Keratinocyte (primary cell): ENCODE measurements around the gene CRADD.

Experiments
- EZH2 ChIP-seq: IDR thresholded peaks from one replicate; pipeline ENCODE4 v1.6.1; 2012; ENCODE audit warnings: inconsistent platforms, mild to moderate bottlenecking, low read length, moderate library complexity
- TF ChIP-seq, protein P1 (sequence below), 3 experiments: IDR thresholded peaks in 1 of 3; conservative IDR thresholded peaks in 1 of 3; optimal IDR thresholded peaks in 1 of 3; 2 replicates in 2 of 3; 3 replicates in 1 of 3; pipeline versions ENCODE3 to v1.5.1; 2011; ENCODE audit warnings: low read length in 3 of 3, mild to moderate bottlenecking in 3 of 3, moderate library complexity in 2 of 3, control low read depth in 1 of 3, inconsistent platforms in 1 of 3; ENCODE audit not compliant: insufficient read depth in 2 of 3; ENCODE audit errors: extremely low read depth in 1 of 3

DNA sequence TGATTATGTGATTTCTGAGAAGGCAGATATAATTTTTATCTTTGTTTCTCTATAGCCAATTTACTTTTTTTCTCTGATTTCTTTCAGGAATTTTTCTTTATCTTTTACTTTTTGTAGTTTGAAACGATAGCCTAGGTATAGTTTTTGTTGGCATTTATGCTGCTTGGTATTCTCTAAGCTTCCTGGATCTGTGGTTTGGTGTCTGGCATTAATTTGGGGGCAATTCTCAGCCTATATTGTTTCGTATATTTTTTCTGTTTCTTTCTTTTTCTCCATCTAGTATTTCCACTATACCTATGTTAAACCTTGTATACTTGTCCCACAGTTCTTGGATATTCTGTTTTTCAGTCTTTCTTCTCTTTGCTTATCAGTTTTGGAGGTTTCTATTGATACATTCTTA lies 45.0 kb downstream of the CRADD start:
- TF ChIP-seq, protein P1, sequence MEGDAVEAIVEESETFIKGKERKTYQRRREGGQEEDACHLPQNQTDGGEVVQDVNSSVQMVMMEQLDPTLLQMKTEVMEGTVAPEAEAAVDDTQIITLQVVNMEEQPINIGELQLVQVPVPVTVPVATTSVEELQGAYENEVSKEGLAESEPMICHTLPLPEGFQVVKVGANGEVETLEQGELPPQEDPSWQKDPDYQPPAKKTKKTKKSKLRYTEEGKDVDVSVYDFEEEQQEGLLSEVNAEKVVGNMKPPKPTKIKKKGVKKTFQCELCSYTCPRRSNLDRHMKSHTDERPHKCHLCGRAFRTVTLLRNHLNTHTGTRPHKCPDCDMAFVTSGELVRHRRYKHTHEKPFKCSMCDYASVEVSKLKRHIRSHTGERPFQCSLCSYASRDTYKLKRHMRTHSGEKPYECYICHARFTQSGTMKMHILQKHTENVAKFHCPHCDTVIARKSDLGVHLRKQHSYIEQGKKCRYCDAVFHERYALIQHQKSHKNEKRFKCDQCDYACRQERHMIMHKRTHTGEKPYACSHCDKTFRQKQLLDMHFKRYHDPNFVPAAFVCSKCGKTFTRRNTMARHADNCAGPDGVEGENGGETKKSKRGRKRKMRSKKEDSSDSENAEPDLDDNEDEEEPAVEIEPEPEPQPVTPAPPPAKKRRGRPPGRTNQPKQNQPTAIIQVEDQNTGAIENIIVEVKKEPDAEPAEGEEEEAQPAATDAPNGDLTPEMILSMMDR (optimal IDR thresholded peaks at IDR 0.05 in 1 of 3, IDR thresholded peaks at IDR 0.05 in 1 of 3, conservative IDR thresholded peaks at IDR 0.05 in 1 of 3; ENCODE audit: extremely low read depth in 1 of 3, insufficient read depth in 2 of 3, low read length in 3 of 3) = no peak
- TF ChIP-seq EZH2 = no peak
